Breast epithelium (tissue), 4 donors: ENCODE measurements around the gene ILK. TPM values are rescaled to one million over a fixed set of nuclear protein-coding genes. Genes with fewer than 3 reads are reported as not detected.

ENCODE experiments used
- DNase-seq, 2 donors: peaks; one replicate each; pipeline ENCODE4 v3.0.0-alpha.2; 2019; ENCODE audit warnings: low spot score in 2 of 2
- H3K27ac ChIP-seq, 2 donors: fragments of 200-600 bp; sonication (generic) in 1 of 2; one replicate each; pipeline ENCODE4 v1.5.1; 2016 to 2019; ENCODE audit warnings: mild to moderate bottlenecking in 1 of 2
- H3K27me3 ChIP-seq, 2 donors: fragments of 200-600 bp; sonication (generic) in 1 of 2; one replicate each; pipeline versions ENCODE4 v1.5.1 to v1.6.0; 2017 to 2019; ENCODE audit warnings: control low read depth in 1 of 2, mild to moderate bottlenecking in 1 of 2
- H3K36me3 ChIP-seq: fragments of 200-600 bp; one replicate; pipeline ENCODE4 v1.5.1; 2019
- H3K4me1 ChIP-seq, 2 donors: fragments of 200-600 bp; sonication (generic); one replicate each; pipeline ENCODE4 v1.5.1; 2016 to 2019; ENCODE audit warnings: control low read depth in 1 of 2
- H3K4me3 ChIP-seq, 3 donors: fragments of 200-600 bp; sonication (generic); 1 replicate in 2 of 3; 2 replicates in 1 of 3; pipeline ENCODE4 v1.5.1; 2016 to 2019; ENCODE audit warnings: mild to moderate bottlenecking in 3 of 3, moderate library complexity in 2 of 3
- H3K9me3 ChIP-seq, 2 donors: fragments of 200-600 bp; sonication (generic) in 1 of 2; one replicate each; pipeline ENCODE4 v1.5.1; 2016 to 2019; ENCODE audit warnings: control low read depth in 1 of 2
- POLR2A ChIP-seq: fragments of 450-650 bp; IDR thresholded peaks from one replicate; pipeline ENCODE4 v1.6.1; 2016; ENCODE audit warnings: antibody characterized with exemption, mild to moderate bottlenecking, moderate library complexity
- POLR2AphosphoS5 ChIP-seq, 3 donors: sonication (generic); formaldehyde crosslinking; IDR thresholded peaks; one replicate each; pipeline ENCODE4 v1.6.1; 2017; ENCODE audit warnings: antibody characterized with exemption in 3 of 3
- intact Hi-C: fragments of 100-400 bp; cut with DNase I; formaldehyde crosslinking; loops from one replicate; pipeline ENCODE4 v1.15.1; 2023; ENCODE audit warnings: low total_unique reads
- total RNA-seq, 3 donors: library from RNA; depleted of rRNA; stranded (reverse); fragments of >200 nt; gene quantifications; one replicate each; pipeline ENCODE4 v1.1.0, GENCODE V29; 2016
- TF ChIP-seq, protein P1 (sequence below), 3 donors: fragments of 450-650 bp; IDR thresholded peaks; one replicate each; pipeline ENCODE4 v1.5.1; 2016 to 2017; ENCODE audit warnings: antibody characterized with exemption in 3 of 3, mild to moderate bottlenecking in 3 of 3, moderate library complexity in 3 of 3

ILK gene
- total RNA-seq, 3 donors from 2014 or later, result 113 to 118 (median 113) TPM

DNA sequence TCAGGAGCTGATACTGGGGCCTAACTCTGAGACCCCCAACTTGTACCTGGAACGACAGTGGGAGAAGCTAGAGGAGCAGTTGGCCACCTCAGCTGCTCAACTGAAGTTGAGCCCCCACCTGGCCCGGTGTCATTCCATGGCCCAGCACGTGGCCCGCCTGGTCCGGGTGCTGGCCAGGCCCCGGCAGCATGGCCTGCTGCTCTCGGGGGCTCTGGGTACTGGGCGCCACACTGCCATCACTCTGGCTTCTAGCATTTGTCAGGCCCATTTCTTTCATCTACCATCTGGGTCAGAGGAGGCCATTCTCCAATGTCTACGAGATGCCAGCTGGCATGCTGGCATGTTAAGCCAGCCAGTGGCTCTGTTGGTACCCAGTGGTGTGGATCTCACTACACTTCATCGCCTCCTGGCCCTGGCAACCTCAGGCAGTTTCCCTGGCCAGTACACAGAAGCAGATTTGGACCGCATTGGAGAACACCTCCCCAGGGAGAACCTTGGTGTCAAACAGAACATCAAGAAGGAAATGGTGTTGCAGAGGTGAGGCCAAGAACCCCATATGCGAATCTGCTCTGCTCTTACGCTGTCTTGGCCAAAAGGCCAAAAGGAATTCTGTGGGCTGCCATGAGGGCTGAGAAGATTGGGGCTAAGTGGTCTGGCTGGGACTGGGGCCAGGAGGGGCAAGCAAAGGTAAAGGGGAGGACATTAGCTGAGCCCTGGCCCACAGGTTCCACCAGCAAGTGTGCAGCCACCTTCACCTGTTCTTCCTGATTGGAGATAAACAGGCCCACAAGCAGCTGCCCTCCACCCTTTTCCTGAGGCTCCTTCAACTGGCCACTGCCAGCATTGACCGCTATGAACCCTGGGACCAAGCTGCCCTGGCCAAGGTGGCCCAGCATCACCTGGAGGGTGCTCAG, 45.6 kb upstream of the ILK start:
- H3K36me3 ChIP-seq, result no peaks in the 10 kb centered on the region
- no peak for DNase-seq
- intact Hi-C loops, result no loop called here
- no peak for TF ChIP-seq POLR2A
- TF ChIP-seq POLR2AphosphoS5 (IDR thresholded peaks at IDR 0.05), result no peak
- TF ChIP-seq, protein P1, sequence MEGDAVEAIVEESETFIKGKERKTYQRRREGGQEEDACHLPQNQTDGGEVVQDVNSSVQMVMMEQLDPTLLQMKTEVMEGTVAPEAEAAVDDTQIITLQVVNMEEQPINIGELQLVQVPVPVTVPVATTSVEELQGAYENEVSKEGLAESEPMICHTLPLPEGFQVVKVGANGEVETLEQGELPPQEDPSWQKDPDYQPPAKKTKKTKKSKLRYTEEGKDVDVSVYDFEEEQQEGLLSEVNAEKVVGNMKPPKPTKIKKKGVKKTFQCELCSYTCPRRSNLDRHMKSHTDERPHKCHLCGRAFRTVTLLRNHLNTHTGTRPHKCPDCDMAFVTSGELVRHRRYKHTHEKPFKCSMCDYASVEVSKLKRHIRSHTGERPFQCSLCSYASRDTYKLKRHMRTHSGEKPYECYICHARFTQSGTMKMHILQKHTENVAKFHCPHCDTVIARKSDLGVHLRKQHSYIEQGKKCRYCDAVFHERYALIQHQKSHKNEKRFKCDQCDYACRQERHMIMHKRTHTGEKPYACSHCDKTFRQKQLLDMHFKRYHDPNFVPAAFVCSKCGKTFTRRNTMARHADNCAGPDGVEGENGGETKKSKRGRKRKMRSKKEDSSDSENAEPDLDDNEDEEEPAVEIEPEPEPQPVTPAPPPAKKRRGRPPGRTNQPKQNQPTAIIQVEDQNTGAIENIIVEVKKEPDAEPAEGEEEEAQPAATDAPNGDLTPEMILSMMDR (IDR thresholded peaks at IDR 0.05), result no peak
- H3K4me3 ChIP-seq, result no peak overlapping the region
- no peaks in the 10 kb centered on the region for H3K9me3 ChIP-seq
- H3K27ac ChIP-seq, result no peak overlapping the region
- H3K4me1 ChIP-seq, result no peaks in the 10 kb centered on the region
- H3K27me3 ChIP-seq, result no peaks in the 10 kb centered on the region

DNA sequence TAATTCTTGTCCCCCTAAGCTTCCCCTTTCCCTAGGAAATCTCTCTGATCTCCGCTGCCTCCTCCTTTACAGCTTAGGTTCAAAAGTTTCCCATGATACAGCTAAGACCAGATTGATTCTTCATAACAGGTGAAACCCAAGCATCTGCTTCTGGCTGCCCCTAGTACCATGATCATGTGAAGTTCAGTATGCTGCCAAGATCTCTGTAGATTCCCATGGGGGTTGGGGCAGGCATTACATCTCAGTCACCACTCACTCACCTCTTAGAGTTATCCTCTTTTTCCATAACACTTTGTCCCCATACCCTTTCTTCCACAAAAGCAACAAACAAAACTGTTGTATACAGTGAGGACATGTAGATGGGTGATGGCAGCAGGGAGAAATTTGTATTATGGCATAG, 44.2 kb upstream of the ILK start:
- TF ChIP-seq, protein P1 (IDR thresholded peaks at IDR 0.05), result no peak
- H3K27me3 ChIP-seq, result no peaks in the 10 kb centered on the region
- intact Hi-C loops, result no loop called here
- no peaks in the 10 kb centered on the region for H3K36me3 ChIP-seq
- no peak for DNase-seq
- no peak overlapping the region for H3K4me3 ChIP-seq
- no peaks in the 10 kb centered on the region for H3K4me1 ChIP-seq
- no peaks in the 10 kb centered on the region for H3K9me3 ChIP-seq
- no peak overlapping the region for H3K27ac ChIP-seq

DNA sequence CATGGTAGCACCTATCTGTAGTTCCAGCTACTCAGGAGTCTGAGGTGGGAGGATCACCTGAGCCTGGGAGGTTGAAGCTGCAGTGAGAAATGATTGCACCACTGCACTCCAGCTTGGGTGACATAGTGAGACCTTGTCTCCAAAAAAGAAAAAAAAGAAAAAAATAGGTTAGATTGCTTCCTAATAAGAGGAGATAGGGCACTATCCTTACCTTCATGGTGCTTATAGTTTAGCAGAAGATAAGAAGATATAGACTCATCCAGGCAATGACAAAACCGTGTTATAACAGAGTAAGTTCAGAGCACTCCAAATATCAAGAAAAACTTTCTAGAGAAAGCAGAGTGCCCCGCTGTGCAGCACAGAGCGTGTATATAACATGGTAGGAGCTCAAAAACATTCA, 42.3 kb upstream of the ILK start:
- Histone ChIP-seq H3K36me3 (no peaks in the 10 kb centered on the region), H3K4me1 (no peaks in the 10 kb centered on the region), H3K27ac (no peak overlapping the region), H3K9me3 (no peaks in the 10 kb centered on the region), H3K4me3 (no peak overlapping the region), H3K27me3 (no peaks in the 10 kb centered on the region)
- TF ChIP-seq, protein P1 (IDR thresholded peaks at IDR 0.05), result no peak
- TF ChIP-seq POLR2AphosphoS5 (IDR thresholded peaks at IDR 0.05) (no peak), POLR2A (no peak)
- intact Hi-C loops, result loop anchor here (5.0 kb wide), 1 partner anchor 671 kb away; no protein-coding TSS in a partner anchor
- DNase-seq, result no peak

DNA sequence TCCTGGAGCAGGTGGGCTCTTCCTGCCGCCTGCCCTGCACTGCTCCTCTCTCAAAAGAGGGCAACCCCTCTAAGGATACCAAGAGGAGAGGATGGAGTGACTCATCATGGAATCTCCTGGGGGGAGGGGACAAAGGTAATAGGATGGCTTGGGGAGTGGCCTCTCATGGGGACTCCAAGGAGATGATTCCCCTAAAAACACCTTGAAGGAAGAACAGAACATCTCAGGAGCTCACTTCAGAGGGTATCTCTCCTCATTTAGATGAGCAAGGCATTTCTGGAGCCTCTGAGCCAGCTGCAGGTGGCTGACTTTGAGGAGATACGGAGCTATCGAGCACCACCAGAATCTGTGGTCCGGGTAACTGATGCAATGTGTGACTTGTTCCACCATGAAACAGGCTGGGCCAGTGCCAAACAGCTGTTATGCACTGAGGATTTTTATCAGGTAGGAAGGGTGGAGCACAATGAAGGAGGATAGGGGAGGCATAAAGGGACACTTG, 40.4 kb upstream of the ILK start:
- Histone ChIP-seq H3K4me1 (no peaks in the 10 kb centered on the region), H3K27ac (no peak overlapping the region), H3K4me3 (no peak overlapping the region), H3K36me3 (no peaks in the 10 kb centered on the region), H3K27me3 (no peaks in the 10 kb centered on the region), H3K9me3 (no peaks in the 10 kb centered on the region)
- TF ChIP-seq, protein P1 (IDR thresholded peaks at IDR 0.05), result no peak
- intact Hi-C loops, result loop anchor here (5.0 kb wide), 1 partner anchor 669 kb away; no protein-coding TSS in a partner anchor
- no peak for DNase-seq

DNA sequence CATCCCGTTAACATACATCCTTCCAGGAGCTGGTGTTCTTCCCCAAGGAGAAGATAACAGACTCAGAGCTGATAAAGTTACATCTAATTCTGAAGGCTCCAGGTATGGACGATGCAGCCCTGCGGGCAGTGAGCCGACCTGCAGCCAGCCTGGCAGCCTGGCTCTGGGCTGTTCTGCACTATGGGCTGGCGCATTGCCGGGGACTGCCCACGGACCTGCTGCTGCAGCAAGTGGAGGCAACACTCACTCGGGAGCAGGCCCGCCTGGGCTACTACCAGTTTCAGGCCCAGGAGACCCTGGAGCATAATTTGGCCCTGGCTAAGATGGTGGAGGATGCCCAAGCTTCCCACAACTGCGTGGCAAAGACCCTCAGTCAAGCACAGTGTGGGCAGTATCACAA, 39.9 kb upstream of the ILK start:
- intact Hi-C loops, result loop anchor here (5.0 kb wide), 1 partner anchor 669 kb away; no protein-coding TSS in a partner anchor
- no peaks in the 10 kb centered on the region for H3K36me3 ChIP-seq

More for the DNA sequence above, 39.9 kb upstream of the ILK start:
- Histone ChIP-seq H3K27ac (no peak overlapping the region), H3K4me3 (no peak overlapping the region), H3K27me3 (no peaks in the 10 kb centered on the region), H3K4me1 (no peaks in the 10 kb centered on the region), H3K9me3 (no peaks in the 10 kb centered on the region)
- no peak for DNase-seq
- TF ChIP-seq, protein P1 (IDR thresholded peaks at IDR 0.05), result no peak
- TF ChIP-seq POLR2A (no peak), POLR2AphosphoS5 (IDR thresholded peaks at IDR 0.05) (no peak)
